NCI-H1436 (cell line): Measurements from ENCODE around the gene PRMT1.
A peak's percentile ranks its signal among the peaks of the same experiment; 100 is the strongest.

Source experiments
- DNase-seq: peaks from one replicate; lab custom pipeline; 2025; lab: John Stamatoyannopoulos, UW

Gene PRMT1

GRCh38 chr19:49651029-49651819 is 25.8 kb upstream of the PRMT1 start:
- DNase-seq = no peak

GRCh38 chr19:49651820-49652550 is 25.1 kb upstream of the PRMT1 start:
- no peak for DNase-seq

- no peak for DNase-seq
Measured at GRCh38 chr19:49652551-49653465, 24.3 kb upstream of the PRMT1 start.

GRCh38 chr19:49653466-49653806 is 23.6 kb upstream of the PRMT1 start:
- DNase-seq = no peak

- DNase-seq = no peak
Measured at GRCh38 chr19:49654581-49654980, 22.5 kb upstream of the PRMT1 start.

- DNase-seq = no peak
Measured at GRCh38 chr19:49655570-49656455, 21.3 kb upstream of the PRMT1 start.

- DNase-seq = no peak
Measured at GRCh38 chr19:49656456-49657109, 20.5 kb upstream of the PRMT1 start.

- no peak for DNase-seq
Measured at GRCh38 chr19:49657493-49658138, 19.5 kb upstream of the PRMT1 start.

GRCh38 chr19:49658139-49658517 is 18.9 kb upstream of the PRMT1 start:
- DNase-seq = no peak

- no peak for DNase-seq
Measured at GRCh38 chr19:49658566-49659442, 18.3 kb upstream of the PRMT1 start.

GRCh38 chr19:49660338-49660961 is 16.6 kb upstream of the PRMT1 start:
- DNase-seq = no peak

GRCh38 chr19:49662011-49662410 is 15.1 kb upstream of the PRMT1 start:
- DNase-seq = no peak

GRCh38 chr19:49663224-49663623 is 13.8 kb upstream of the PRMT1 start:
- DNase-seq = no peak

- peak; percentile 86 for DNase-seq
Measured at GRCh38 chr19:49664171-49665035, 12.7 kb upstream of the PRMT1 start.

GRCh38 chr19:49665036-49665350 is 12.1 kb upstream of the PRMT1 start:
- no peak for DNase-seq

GRCh38 chr19:49665351-49666119 is 11.5 kb upstream of the PRMT1 start, which contains the start of the genes BCL2L12 and IRF3:
Gene BCL2L12, plus strand, starts transcription at chr19:49665933. Its CDS starts 760 bp downstream, at chr19:49666693.
Gene IRF3, minus strand, starts transcription at chr19:49665857. Its CDS starts 1,019 bp downstream, at chr19:49664838.
- DNase-seq = peak; percentile 95

GRCh38 chr19:49666120-49666444 is 11.0 kb upstream of the PRMT1 start:
- DNase-seq = no peak
